CD4-positive, alpha-beta memory T cell (primary cell): Measurements from ENCODE around the gene AK2. TPM values are rescaled to one million over a fixed set of nuclear protein-coding genes. Genes with fewer than 3 reads are reported as not detected.

Source experiments
- CTCF ChIA-PET: fragments of 350-600 bp; sonication (Branson Sonifier 250); formaldehyde crosslinking; loops from one replicate; lab custom pipeline; 2021; ENCODE audit warnings: inconsistent platforms; ENCODE audit not compliant: partially characterized antibody; lab: Charles Lee
- POLR2A ChIA-PET: fragments of 350-600 bp; sonication (Branson Sonifier 250); formaldehyde crosslinking; loops from one replicate; lab custom pipeline; 2021; ENCODE audit not compliant: partially characterized antibody; lab: Charles Lee
- DNase-seq, 5 donors: peaks; one replicate each; pipeline versions ENCODE4 v3.0.0 to v3.0.0-alpha.2; 2020 to 2022; ENCODE audit warnings: mixed read lengths in 1 of 5
- H3K27ac ChIP-seq: one replicate; pipeline ENCODE4 v1.7.0; 2013; ENCODE audit warnings: low read depth, low read length
- H3K27me3 ChIP-seq: 2 replicates; pipeline ENCODE4 v1.7.0; 2013; ENCODE audit warnings: mild to moderate bottlenecking, low read length, moderate library complexity; ENCODE audit not compliant: insufficient read depth
- H3K36me3 ChIP-seq: 2 replicates; pipeline ENCODE4 v1.7.0; 2013; ENCODE audit warnings: mild to moderate bottlenecking, low read length, moderate library complexity; ENCODE audit not compliant: insufficient read depth
- H3K4me1 ChIP-seq: 2 replicates; pipeline ENCODE4 v1.7.0; 2013; ENCODE audit warnings: mild to moderate bottlenecking, low read length, moderate library complexity; ENCODE audit not compliant: insufficient read depth
- H3K4me3 ChIP-seq, 2 donors: one replicate each; pipeline ENCODE4 v1.7.0; 2013; ENCODE audit warnings: low read length in 2 of 2, mild to moderate bottlenecking in 1 of 2
- H3K9me3 ChIP-seq, 2 donors: one replicate each; pipeline ENCODE4 v1.7.0; 2013; ENCODE audit warnings: low read length in 2 of 2, control low read depth in 1 of 2; ENCODE audit not compliant: control insufficient read depth in 1 of 2
- H3K27ac Mint-ChIP-seq, 7 donors: one replicate each; pipeline ENCODE4 v1.8.0; 2020 to 2021; ENCODE audit warnings: mixed read lengths in 7 of 7, mild to moderate bottlenecking in 6 of 7, inconsistent platforms in 3 of 7, moderate library complexity in 3 of 7
- H3K27me3 Mint-ChIP-seq, 2 donors: one replicate each; pipeline ENCODE4 v1.8.0; 2020 to 2021; ENCODE audit warnings: mixed read lengths in 2 of 2
- H3K36me3 Mint-ChIP-seq, 2 donors: one replicate each; pipeline ENCODE4 v1.8.0; 2020 to 2021; ENCODE audit warnings: mixed read lengths in 2 of 2, inconsistent platforms in 1 of 2, mild to moderate bottlenecking in 1 of 2
- H3K4me1 Mint-ChIP-seq, 4 donors: one replicate each; pipeline ENCODE4 v1.8.0; 2020 to 2021; ENCODE audit warnings: mixed read lengths in 4 of 4, mild to moderate bottlenecking in 1 of 4
- H3K4me3 Mint-ChIP-seq, 8 donors: one replicate each; pipeline ENCODE4 v1.8.0; 2020 to 2021; ENCODE audit warnings: mixed read lengths in 8 of 8, mild to moderate bottlenecking in 7 of 8, moderate library complexity in 6 of 8, inconsistent platforms in 3 of 8
- H3K9me3 Mint-ChIP-seq, 8 donors: one replicate each; pipeline ENCODE4 v1.8.0; 2020 to 2021; ENCODE audit warnings: mixed read lengths in 8 of 8, mild to moderate bottlenecking in 5 of 8, inconsistent platforms in 3 of 8, moderate library complexity in 1 of 8
- intact Hi-C: fragments of 100-400 bp; cut with micrococcal nuclease; formaldehyde crosslinking; loops from one replicate; pipeline ENCODE4 v1.15.1; 2023
- polyA plus RNA-seq, 2 donors: library from polyadenylated mRNA; unstranded; fragments of 300-500 nt; fragmentation: Illumina TruSeq; gene quantifications; one replicate each; pipeline ENCODE4 v1.2.3, GENCODE V29; 2021
- total RNA-seq, 2 experiments: library from RNA; stranded (reverse); gene quantifications; one replicate each; pipeline ENCODE4 v1.2.3, GENCODE V29; 2021

AK2 gene
- total and polyA plus RNA-seq, 4 experiments from 2014 or later = 88.5 to 148 (median 102) TPM

GRCh38 chr1:33080885-33081553 is 44.3 kb upstream of the AK2 start, which contains the start of gene AZIN2:
AZIN2 (plus strand) TSS chr1:33081153; CDS start chr1:33082250, 1,097 bp downstream.
- no peaks in the 10 kb centered on the region for H3K27me3 ChIP-seq
- intact Hi-C loops = loop anchor here (1.0 to 2.0 kb wide), 4 partner anchors 18 to 117 kb away; partner anchors contain the start of genes AK2 and RNF19B
- no peaks in the 10 kb centered on the region for H3K9me3 Mint-ChIP-seq
- POLR2A ChIA-PET = interaction anchor here (0.7 to 2.5 kb wide), 9 partner anchors 8 to 117 kb away, joined by 3 to 24 read pairs (median 7); partner anchors contain the start of gene RNF19B
- no peaks in the 10 kb centered on the region for H3K36me3 ChIP-seq
- peaks cover 0 to 2% of the 10 kb centered on the region in 2 donors for H3K36me3 Mint-ChIP-seq
- peaks cover 11 to 44% (median 27%) of the 10 kb centered on the region in 4 donors for H3K4me1 Mint-ChIP-seq
- H3K4me3 Mint-ChIP-seq = peak within 1 kb of the TSS; percentile 82 to 89 (median 86)
- peak within 1 kb of the TSS; percentile 58 for H3K27ac ChIP-seq
- H3K4me1 ChIP-seq = peaks cover 28% of the 10 kb centered on the region
- no peaks in the 10 kb centered on the region for H3K9me3 ChIP-seq
- DNase-seq = peak; percentile 94 to 98 (median 96)
- CTCF ChIA-PET = interaction anchor here (0.6 to 9.6 kb wide), 3 partner anchors 15 to 46 kb away, joined by 3 to 95 read pairs (median 8); no protein-coding TSS in a partner anchor
- H3K4me3 ChIP-seq = peak within 1 kb of the TSS; percentile 42 to 84
- peak within 1 kb of the TSS; percentile 85 to 92 (median 90) for H3K27ac Mint-ChIP-seq
- no peaks in the 10 kb centered on the region for H3K27me3 Mint-ChIP-seq

- peaks cover 0 to 2% of the 10 kb centered on the region in 2 donors for H3K36me3 Mint-ChIP-seq
- intact Hi-C loops = loop anchor here (2.0 kb wide), 1 partner anchor 44 kb away; the partner anchor contains the start of gene AK2
- ChIA-PET CTCF (interaction anchor here (0.6 to 9.6 kb wide), 3 partner anchors 16 to 47 kb away, joined by 3 to 95 read pairs (median 8); no protein-coding TSS in a partner anchor), POLR2A (interaction anchor here (0.7 to 2.5 kb wide), 8 partner anchors 9 to 116 kb away, joined by 3 to 24 read pairs (median 6); partner anchors contain the start of gene RNF19B)
- no peaks in the 10 kb centered on the region for H3K27me3 Mint-ChIP-seq
- Histone ChIP-seq H3K4me1 (peaks cover 25% of the 10 kb centered on the region), H3K4me3 (peak overlapping the region; percentile 42 to 84), H3K9me3 (no peaks in the 10 kb centered on the region), H3K36me3 (no peaks in the 10 kb centered on the region), H3K27ac (peak overlapping the region; percentile 58), H3K27me3 (no peaks in the 10 kb centered on the region)
- DNase-seq = no peak
- H3K9me3 Mint-ChIP-seq = no peaks in the 10 kb centered on the region
- peak overlapping the region; percentile 82 to 89 (median 86) for H3K4me3 Mint-ChIP-seq
- H3K4me1 Mint-ChIP-seq = peaks cover 11 to 37% (median 25%) of the 10 kb centered on the region in 4 donors
- peak overlapping the region; percentile 85 to 92 (median 90) for H3K27ac Mint-ChIP-seq
These were observed 43.7 kb upstream of the AK2 start for GRCh38 chr1:33080373-33080772.

GRCh38 chr1:33078030-33078591 is 41.4 kb upstream of the AK2 start:
- no peaks in the 10 kb centered on the region for H3K9me3 Mint-ChIP-seq
- CTCF ChIA-PET = interaction anchor here (1.0 to 9.6 kb wide), 4 partner anchors 8 to 49 kb away, joined by 3 to 95 read pairs (median 4); no protein-coding TSS in a partner anchor
- no peaks in the 10 kb centered on the region for H3K27me3 Mint-ChIP-seq
- H3K27me3 ChIP-seq = no peaks in the 10 kb centered on the region
- H3K36me3 ChIP-seq = no peaks in the 10 kb centered on the region
- POLR2A ChIA-PET = interaction anchor here (0.6 kb wide), 1 partner anchor 100 kb away, joined by 3 read pairs; no protein-coding TSS in a partner anchor
- DNase-seq = no peak
- peak overlapping the region in 2 of 7 donors; percentile 18 to 47 for H3K27ac Mint-ChIP-seq
- no peak overlapping the region for H3K27ac ChIP-seq
- no peak overlapping the region for H3K4me3 ChIP-seq
- H3K36me3 Mint-ChIP-seq = peaks cover 0 to 2% of the 10 kb centered on the region in 2 donors
- no peak overlapping the region for H3K4me3 Mint-ChIP-seq
- no peaks in the 10 kb centered on the region for H3K9me3 ChIP-seq
- peaks cover 25% of the 10 kb centered on the region for H3K4me1 ChIP-seq
- intact Hi-C loops = no loop called here
- H3K4me1 Mint-ChIP-seq = peaks cover 12 to 27% (median 21%) of the 10 kb centered on the region in 4 donors

GRCh38 chr1:33074193-33074945 is 37.7 kb upstream of the AK2 start:
- Mint-ChIP-seq H3K27ac (peak overlapping the region in 1 of 7 donors; percentile 61), H3K4me3 (no peak overlapping the region), H3K36me3 (no peaks in the 10 kb centered on the region), H3K27me3 (peaks cover 2 to 4% of the 10 kb centered on the region in 2 donors), H3K4me1 (peaks cover 0 to 2% (median 0%) of the 10 kb centered on the region in 4 donors), H3K9me3 (peaks cover 0 to 1% (median 0%) of the 10 kb centered on the region in 8 donors)
- H3K4me1 ChIP-seq = no peaks in the 10 kb centered on the region
- ChIA-PET CTCF (interaction anchor here (0.7 to 1.2 kb wide), 2 partner anchors 25 to 53 kb away, joined by 3 to 4 read pairs; no protein-coding TSS in a partner anchor), POLR2A (interaction anchor here (0.7 kb wide), 1 partner anchor 67 kb away, joined by 5 read pairs; no protein-coding TSS in a partner anchor)
- H3K36me3 ChIP-seq = no peaks in the 10 kb centered on the region
- intact Hi-C loops = no loop called here
- DNase-seq = no peak
- H3K9me3 ChIP-seq = no peaks in the 10 kb centered on the region
- no peak overlapping the region for H3K27ac ChIP-seq
- no peak overlapping the region for H3K4me3 ChIP-seq
- H3K27me3 ChIP-seq = no peaks in the 10 kb centered on the region

- H3K4me1 ChIP-seq = no peaks in the 10 kb centered on the region
- peaks cover 0 to 5% (median under 1%) of the 10 kb centered on the region in 8 donors for H3K9me3 Mint-ChIP-seq
- H3K36me3 ChIP-seq = no peaks in the 10 kb centered on the region
- intact Hi-C loops = no loop called here
- H3K4me3 ChIP-seq = no peak overlapping the region
- DNase-seq = no peak
- POLR2A ChIA-PET = no interaction called here
- H3K27ac ChIP-seq = no peak overlapping the region
- CTCF ChIA-PET = interaction anchor here (0.9 kb wide), 2 partner anchors 24 to 139 kb away, joined by 3 read pairs; no protein-coding TSS in a partner anchor
- no peaks in the 10 kb centered on the region for H3K9me3 ChIP-seq
- no peak overlapping the region for H3K27ac Mint-ChIP-seq
- H3K4me1 Mint-ChIP-seq = peaks cover 0 to 2% (median 0%) of the 10 kb centered on the region in 4 donors
- no peak overlapping the region for H3K4me3 Mint-ChIP-seq
- H3K36me3 Mint-ChIP-seq = peaks cover 0 to under 1% of the 10 kb centered on the region in 2 donors
- H3K27me3 Mint-ChIP-seq = peaks cover 4 to 6% of the 10 kb centered on the region in 2 donors
- H3K27me3 ChIP-seq = no peaks in the 10 kb centered on the region
These were observed 36.0 kb upstream of the AK2 start for GRCh38 chr1:33072707-33073106.

- H3K27ac Mint-ChIP-seq = no peak overlapping the region
- H3K27me3 Mint-ChIP-seq = peaks cover 4 to 12% of the 10 kb centered on the region in 2 donors
- no peaks in the 10 kb centered on the region for H3K4me1 ChIP-seq
These were observed 33.9 kb upstream of the AK2 start for GRCh38 chr1:33070628-33071027.

More at GRCh38 chr1:33070628-33071027, 33.9 kb upstream of the AK2 start:
- Histone ChIP-seq H3K27me3 (no peaks in the 10 kb centered on the region), H3K4me3 (no peak overlapping the region), H3K36me3 (no peaks in the 10 kb centered on the region), H3K27ac (no peak overlapping the region), H3K9me3 (peaks cover 0 to 6% of the 10 kb centered on the region in 2 donors)
- CTCF ChIA-PET = interaction anchor here (1.2 to 1.7 kb wide), 2 partner anchors 16 to 25 kb away, joined by 3 to 5 read pairs; no protein-coding TSS in a partner anchor
- no peak for DNase-seq
- H3K9me3 Mint-ChIP-seq = peaks cover 0 to 23% (median 19%) of the 10 kb centered on the region in 8 donors
- intact Hi-C loops = no loop called here
- POLR2A ChIA-PET = interaction anchor here (1.0 to 1.1 kb wide), 2 partner anchors 30 to 32 kb away, joined by 3 to 4 read pairs; no protein-coding TSS in a partner anchor
- H3K36me3 Mint-ChIP-seq = peaks cover 8 to 11% of the 10 kb centered on the region in 2 donors
- H3K4me1 Mint-ChIP-seq = peaks cover 0 to 2% (median 0%) of the 10 kb centered on the region in 4 donors
- H3K4me3 Mint-ChIP-seq = no peak overlapping the region
